Hepatocyte (in vitro differentiated cells): Measurements from ENCODE around the gene CNTNAP2.

Experiments
- CTCF ChIP-seq: fragments of 200-600 bp; sonication (generic); IDR thresholded peaks from 2 replicates; pipeline ENCODE4 v1.5.1; 2016; ENCODE audit warnings: antibody characterized with exemption, mild to moderate bottlenecking; ENCODE audit not compliant: poor library complexity
- EZH2 ChIP-seq: fragments of 200-600 bp; sonication (generic); IDR thresholded peaks from 2 replicates; pipeline ENCODE4 v1.6.1; 2016; ENCODE audit warnings: antibody characterized with exemption, mild to moderate bottlenecking, borderline replicate concordance
- EZH2phosphoT487 ChIP-seq: fragments of 200-600 bp; sonication (generic); IDR thresholded peaks from one replicate; pipeline ENCODE4 v1.6.1; 2018; ENCODE audit warnings: antibody characterized with exemption, mild to moderate bottlenecking, low read depth, moderate library complexity; ENCODE audit not compliant: unreplicated experiment, severe bottlenecking

GRCh38 chr7:147650991-147651390 lies 1534.4 kb downstream of the CNTNAP2 start:
- TF ChIP-seq CTCF (no peak), EZH2 (no peak), EZH2phosphoT487 (no peak)
